ENCODE measurements around the gene ZNF391.
A peak's percentile ranks its signal among the peaks of the same experiment; 100 is the strongest.

Gene ZNF391

GRCh38 chr6:27370391-27370790 lies 18.2 kb upstream of the ZNF391 start:
- TF ChIP-seq TCF12 (IDR thresholded peaks at IDR 0.05; ENCODE audit: low read depth) (no peak), YY1 (IDR thresholded peaks at IDR 0.05; ENCODE audit: low read depth) (no peak), MAX (IDR thresholded peaks at IDR 0.05) (no peak), CEBPB (IDR thresholded peaks at IDR 0.05) (no peak), TAF1 (IDR thresholded peaks at IDR 0.05; ENCODE audit: low read depth) (no peak), FOXM1 (IDR thresholded peaks at IDR 0.05; ENCODE audit: borderline replicate concordance, low read depth) (no peak), TEAD4 (IDR thresholded peaks at IDR 0.05) (no peak), REST (IDR thresholded peaks at IDR 0.05; ENCODE audit: low read depth) (no peak), EP300 (IDR thresholded peaks at IDR 0.05; ENCODE audit: borderline replicate concordance) (no peak)

GRCh38 chr6:27374824-27375612 lies 13.5 kb upstream of the ZNF391 start:
- TF ChIP-seq USF1 (IDR thresholded peaks at IDR 0.05) (no peak), CREB1 (IDR thresholded peaks at IDR 0.05; ENCODE audit: low read depth) (no peak), NFIC (IDR thresholded peaks at IDR 0.05) (0 out of 2 replicates have a peak, but pooled peaks have one; percentile 18), FOXM1 (IDR thresholded peaks at IDR 0.05; ENCODE audit: borderline replicate concordance, low read depth) (no peak), EGR1 (IDR thresholded peaks at IDR 0.05) (no peak), TAF1 (IDR thresholded peaks at IDR 0.05; ENCODE audit: low read depth) (peak; percentile 57), EP300 (IDR thresholded peaks at IDR 0.05; ENCODE audit: borderline replicate concordance) (no peak), ZBTB7A (IDR thresholded peaks at IDR 0.05; ENCODE audit: low read depth) (no peak), MAX (IDR thresholded peaks at IDR 0.05) (peak; percentile 42; the same call in 1 of the 2 replicates), REST (IDR thresholded peaks at IDR 0.05; ENCODE audit: low read depth) (no peak), RAD21 (IDR thresholded peaks at IDR 0.05; ENCODE audit: low read depth) (no peak), TCF12 (IDR thresholded peaks at IDR 0.05; ENCODE audit: low read depth) (peak; percentile 63), YY1 (IDR thresholded peaks at IDR 0.05; ENCODE audit: low read depth) (peak; percentile 84)

GRCh38 chr6:27375613-27376079 lies 12.9 kb upstream of the ZNF391 start:
- TF ChIP-seq REST (IDR thresholded peaks at IDR 0.05; ENCODE audit: low read depth) (no peak), RAD21 (IDR thresholded peaks at IDR 0.05; ENCODE audit: low read depth) (no peak), CEBPB (IDR thresholded peaks at IDR 0.05) (no peak), FOXM1 (IDR thresholded peaks at IDR 0.05; ENCODE audit: borderline replicate concordance, low read depth) (no peak), USF1 (IDR thresholded peaks at IDR 0.05) (no peak), YY1 (IDR thresholded peaks at IDR 0.05; ENCODE audit: low read depth) (no peak), TEAD4 (IDR thresholded peaks at IDR 0.05) (no peak), MAX (IDR thresholded peaks at IDR 0.05) (no peak), EP300 (IDR thresholded peaks at IDR 0.05; ENCODE audit: borderline replicate concordance) (no peak), ZBTB7A (IDR thresholded peaks at IDR 0.05; ENCODE audit: low read depth) (no peak), NFIC (IDR thresholded peaks at IDR 0.05) (no peak), EGR1 (IDR thresholded peaks at IDR 0.05) (no peak), CREB1 (IDR thresholded peaks at IDR 0.05; ENCODE audit: low read depth) (no peak), TAF1 (IDR thresholded peaks at IDR 0.05; ENCODE audit: low read depth) (no peak), TCF12 (IDR thresholded peaks at IDR 0.05; ENCODE audit: low read depth) (no peak)

- TF ChIP-seq MAX (IDR thresholded peaks at IDR 0.05): no peak
- TF ChIP-seq CREB1 (IDR thresholded peaks at IDR 0.05; ENCODE audit: low read depth): no peak
- no peak for TF ChIP-seq NFIC (IDR thresholded peaks at IDR 0.05)
- no peak for TF ChIP-seq ZBTB7A (IDR thresholded peaks at IDR 0.05; ENCODE audit: low read depth)
- TF ChIP-seq FOXM1 (IDR thresholded peaks at IDR 0.05; ENCODE audit: borderline replicate concordance, low read depth): no peak
- no peak for TF ChIP-seq CEBPB (IDR thresholded peaks at IDR 0.05)
- TF ChIP-seq USF1 (IDR thresholded peaks at IDR 0.05): no peak
- TF ChIP-seq YY1 (IDR thresholded peaks at IDR 0.05; ENCODE audit: low read depth): no peak
- no peak for TF ChIP-seq TEAD4 (IDR thresholded peaks at IDR 0.05)
- no peak for TF ChIP-seq EGR1 (IDR thresholded peaks at IDR 0.05)
- TF ChIP-seq TAF1 (IDR thresholded peaks at IDR 0.05; ENCODE audit: low read depth): no peak
- TF ChIP-seq REST (IDR thresholded peaks at IDR 0.05; ENCODE audit: low read depth): no peak
- TF ChIP-seq EP300 (IDR thresholded peaks at IDR 0.05; ENCODE audit: borderline replicate concordance): no peak
These were observed 5.5 kb upstream of the ZNF391 start for GRCh38 chr6:27383011-27383410.
